RPMI8226 (cell line): Measurements from ENCODE around the gene KRTAP2-4.

Experiments used
- DNase-seq: peaks from one replicate; pipeline ENCODE4 v3.0.0-alpha.2; 2015

The KRTAP2-4 gene

DNA sequence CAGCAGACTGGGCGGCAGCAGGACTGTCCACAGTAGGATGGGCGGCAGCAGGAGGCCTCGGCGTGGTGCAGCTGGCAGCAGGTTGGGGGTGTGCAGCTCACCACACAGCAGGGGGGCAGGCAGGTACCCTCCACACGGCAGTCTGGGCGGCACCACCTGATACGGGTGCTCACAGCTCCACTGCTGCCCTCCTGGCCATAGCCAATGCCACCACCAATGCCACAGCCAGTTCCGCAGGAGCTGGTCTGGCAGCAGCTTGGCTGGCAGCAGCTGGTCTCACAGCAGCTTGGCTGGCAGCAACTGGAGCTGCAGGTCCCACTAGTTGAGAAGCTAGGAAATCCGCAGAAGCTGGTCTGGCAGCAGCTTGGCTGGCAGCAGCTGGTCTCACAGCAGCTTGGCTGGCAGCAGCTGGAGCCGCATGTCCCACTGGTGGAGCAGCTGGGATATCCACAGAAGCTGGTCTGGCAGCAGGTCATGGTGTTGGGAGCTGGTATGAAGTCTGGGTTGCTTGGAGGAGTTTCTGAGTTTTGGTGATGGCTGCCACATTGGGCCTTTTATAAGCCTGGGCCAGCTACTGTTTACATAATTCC, 31.2 kb downstream of the KRTAP2-4 start, which contains the start of gene KRTAP1-3:
TSS of gene KRTAP1-3 (minus strand) at position 529 of the 590 bp plus-strand sequence. CDS start at position 476, 53 bp downstream.
- peak; percentile 76 for DNase-seq

DNA sequence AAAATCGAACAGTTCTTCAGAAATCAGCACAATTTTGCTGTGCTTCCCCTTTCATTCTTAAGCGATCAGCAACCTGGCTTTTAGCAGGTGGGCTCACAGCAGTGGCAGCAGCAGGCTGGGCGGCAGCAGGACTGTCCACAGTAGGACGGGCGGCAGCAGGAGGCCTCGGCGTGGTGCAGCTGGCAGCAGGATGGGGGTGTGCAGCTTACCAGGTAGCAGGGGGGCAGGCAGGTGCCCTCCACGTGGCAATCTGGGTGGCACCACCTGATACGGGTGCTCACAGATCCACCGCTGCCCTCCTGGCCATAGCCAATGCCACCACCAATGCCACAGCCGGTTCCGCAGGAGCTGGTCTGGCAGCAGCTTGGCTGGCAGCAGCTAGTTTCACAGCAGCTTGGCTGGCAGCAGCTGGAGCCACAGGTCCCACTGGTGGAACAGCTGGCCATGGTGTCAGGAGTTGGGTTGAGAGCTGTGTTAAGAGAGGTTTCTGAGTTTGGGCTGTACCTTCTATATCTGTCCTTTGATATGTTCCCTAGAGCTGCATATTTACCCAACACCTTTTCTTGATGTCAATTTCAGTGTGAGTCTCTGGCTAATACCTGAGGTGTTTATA, 35.9 kb downstream of the KRTAP2-4 start, which contains the start of gene KRTAP1-4:
TSS of gene KRTAP1-4 (minus strand) at position 563 of the 613 bp plus-strand sequence. CDS start at position 446, 117 bp downstream.
- DNase-seq: peak; percentile 69

- DNase-seq: peak; percentile 82
Measured at GRCh38 chr17:41026715-41027471, 38.8 kb downstream of the KRTAP2-4 start, which contains the start of gene KRTAP1-5. Gene KRTAP1-5, minus strand, starts transcription at chr17:41027208. Its CDS starts 53 bp downstream, at chr17:41027155.

DNA sequence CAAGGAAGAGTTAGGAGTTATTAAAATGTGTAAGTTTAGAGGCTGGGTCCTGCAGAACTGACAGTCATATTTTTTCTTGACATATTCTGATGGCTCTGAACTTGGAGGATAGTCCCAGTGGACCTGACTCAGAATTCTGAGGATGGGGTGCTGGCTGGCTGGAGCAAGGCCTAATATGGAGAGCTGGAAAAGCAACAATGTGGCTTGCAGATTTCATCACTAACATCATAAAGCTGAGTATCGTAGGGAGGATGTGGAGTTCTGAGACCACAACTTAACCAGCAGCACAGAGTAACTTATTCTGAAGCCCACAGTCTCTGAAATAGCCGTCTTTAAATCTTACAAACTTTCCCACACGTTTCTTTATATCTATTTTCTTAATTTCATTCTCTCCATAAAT, 41.0 kb downstream of the KRTAP2-4 start:
- DNase-seq: no peak

DNA sequence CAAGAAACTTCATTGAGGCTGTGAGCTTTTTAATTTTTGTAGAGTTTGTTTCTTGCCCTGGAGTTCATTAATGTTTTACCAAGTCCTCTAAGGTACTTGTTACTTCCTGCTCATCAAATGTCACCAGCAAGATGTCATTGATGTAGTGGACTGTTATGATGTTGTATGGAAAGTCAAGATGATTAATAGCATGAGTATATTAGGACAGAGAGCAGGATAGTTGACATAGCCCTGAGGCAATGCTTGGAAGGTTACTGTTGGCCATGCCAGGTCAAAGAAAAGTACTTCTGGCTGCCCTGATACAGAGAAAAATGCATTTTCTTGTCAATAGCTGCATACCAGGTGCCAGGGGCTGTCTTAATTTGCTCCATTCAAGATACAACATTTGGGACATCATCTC, 45.3 kb downstream of the KRTAP2-4 start:
- no peak for DNase-seq

DNA sequence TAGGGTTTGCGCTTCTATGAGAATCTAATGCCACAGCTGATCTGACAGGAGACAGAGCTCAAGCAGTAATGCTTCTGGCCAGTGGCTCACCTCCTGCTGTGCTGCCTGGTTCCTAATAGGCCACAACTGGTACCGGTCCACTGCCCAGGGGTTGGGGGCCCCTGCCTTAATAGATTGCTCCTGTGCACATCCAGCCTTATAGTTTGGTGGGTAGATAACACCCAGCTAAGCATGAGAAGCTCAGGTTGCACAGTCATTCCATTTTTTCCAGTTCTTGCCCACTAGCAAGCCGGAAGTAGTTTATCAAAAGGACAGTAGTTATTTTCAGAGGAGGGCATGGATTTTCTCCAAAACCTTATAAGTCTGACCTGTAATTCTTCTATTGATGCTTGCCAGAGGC, 46.3 kb downstream of the KRTAP2-4 start:
- no peak for DNase-seq

DNA sequence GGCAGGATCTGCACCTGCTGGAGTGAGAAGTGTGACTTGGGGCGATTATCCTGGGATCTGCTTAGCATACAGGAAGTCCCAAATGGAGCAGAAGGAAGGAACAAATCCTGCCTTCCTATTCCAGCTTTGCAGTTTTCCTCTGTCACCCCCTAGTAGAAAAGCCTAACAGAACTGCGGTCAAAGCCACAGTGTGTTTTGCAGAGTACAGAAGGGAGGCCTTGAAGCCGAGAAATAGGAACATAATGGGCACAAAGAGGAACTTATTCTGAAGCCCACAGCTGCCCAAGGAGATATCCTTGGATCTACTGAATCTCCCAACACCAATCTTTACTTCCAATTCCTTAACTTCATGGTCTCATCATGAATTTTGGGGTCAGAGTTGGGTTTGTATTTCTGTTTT, 47.1 kb downstream of the KRTAP2-4 start:
- no peak for DNase-seq

GRCh38 chr17:41016578-41017215, 49.0 kb downstream of the KRTAP2-4 start:
- no peak for DNase-seq

GRCh38 chr17:41015454-41015853, 50.2 kb downstream of the KRTAP2-4 start:
- DNase-seq: no peak
